ENCODE measurements around the gene SLC7A8.

- TF ChIP-seq, protein P1, sequence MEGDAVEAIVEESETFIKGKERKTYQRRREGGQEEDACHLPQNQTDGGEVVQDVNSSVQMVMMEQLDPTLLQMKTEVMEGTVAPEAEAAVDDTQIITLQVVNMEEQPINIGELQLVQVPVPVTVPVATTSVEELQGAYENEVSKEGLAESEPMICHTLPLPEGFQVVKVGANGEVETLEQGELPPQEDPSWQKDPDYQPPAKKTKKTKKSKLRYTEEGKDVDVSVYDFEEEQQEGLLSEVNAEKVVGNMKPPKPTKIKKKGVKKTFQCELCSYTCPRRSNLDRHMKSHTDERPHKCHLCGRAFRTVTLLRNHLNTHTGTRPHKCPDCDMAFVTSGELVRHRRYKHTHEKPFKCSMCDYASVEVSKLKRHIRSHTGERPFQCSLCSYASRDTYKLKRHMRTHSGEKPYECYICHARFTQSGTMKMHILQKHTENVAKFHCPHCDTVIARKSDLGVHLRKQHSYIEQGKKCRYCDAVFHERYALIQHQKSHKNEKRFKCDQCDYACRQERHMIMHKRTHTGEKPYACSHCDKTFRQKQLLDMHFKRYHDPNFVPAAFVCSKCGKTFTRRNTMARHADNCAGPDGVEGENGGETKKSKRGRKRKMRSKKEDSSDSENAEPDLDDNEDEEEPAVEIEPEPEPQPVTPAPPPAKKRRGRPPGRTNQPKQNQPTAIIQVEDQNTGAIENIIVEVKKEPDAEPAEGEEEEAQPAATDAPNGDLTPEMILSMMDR (IDR thresholded peaks at IDR 0.05), result no peak
- no peak for TF ChIP-seq POLR2A (IDR thresholded peaks at IDR 0.05)
Measured at GRCh38 chr14:23126548-23127278, 56.7 kb downstream of the SLC7A8 start.

All from tibial nerve (tissue), 3 donors.